Amniotic stem cell (primary cell): ENCODE data around the gene NRIP3.
"Not testable (repeated sequence)": the region's sequence is repeated elsewhere in the genome, so short reads cannot be mapped to it uniquely, and the experiment has no call there.

Experiments
- DNase-seq: peaks from one replicate; lab custom pipeline; 2025; lab: John Stamatoyannopoulos, UW

The NRIP3 gene

GRCh38 chr11:9016916-9017642, 13.3 kb upstream of the NRIP3 start:
- no peak for DNase-seq

GRCh38 chr11:9015677-9016076, 11.9 kb upstream of the NRIP3 start:
- DNase-seq, result peak; percentile 65

DNA sequence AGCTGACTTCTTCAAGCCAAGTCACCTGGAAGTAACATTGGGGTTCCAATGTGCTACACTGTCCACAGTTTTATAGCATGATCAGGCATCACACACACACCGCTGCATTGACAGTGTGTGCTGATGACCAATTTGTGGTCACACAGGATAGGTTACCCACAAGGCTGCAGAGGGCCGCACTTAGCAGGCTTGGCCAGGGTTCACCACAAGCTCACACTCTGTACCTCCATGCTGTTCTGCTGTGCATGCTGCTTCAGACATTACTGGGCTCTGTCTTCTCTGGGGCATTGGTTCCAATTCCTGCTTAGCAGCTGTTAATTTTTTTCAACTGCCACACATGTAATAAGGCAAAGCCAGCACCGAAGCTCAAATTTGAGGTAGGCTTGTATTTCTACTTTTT, 11.0 kb upstream of the NRIP3 start:
- no peak for DNase-seq

DNA sequence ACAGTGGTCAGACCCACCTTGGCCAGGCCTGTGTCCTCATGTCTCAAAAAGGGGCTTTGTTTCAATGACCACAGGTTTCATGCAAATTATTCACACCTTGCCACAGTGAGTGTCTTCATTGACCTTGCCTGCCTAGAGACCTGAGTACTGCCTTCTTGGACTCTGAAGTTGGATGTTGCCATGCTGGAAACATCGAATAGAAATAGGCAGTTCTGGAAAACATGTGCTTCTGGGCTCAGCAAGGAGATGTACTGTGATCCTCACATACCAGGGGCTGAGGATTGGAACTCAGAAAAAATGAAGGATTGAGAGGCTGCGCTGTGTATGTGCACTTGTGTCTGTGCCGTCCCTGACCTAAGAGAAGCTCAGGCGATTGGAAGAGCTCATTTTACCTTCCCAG, 9.6 kb upstream of the NRIP3 start:
- no peak for DNase-seq

- DNase-seq, result not testable (repeated sequence)
These were observed 5.7 kb upstream of the NRIP3 start for GRCh38 chr11:9009538-9009937.

DNA sequence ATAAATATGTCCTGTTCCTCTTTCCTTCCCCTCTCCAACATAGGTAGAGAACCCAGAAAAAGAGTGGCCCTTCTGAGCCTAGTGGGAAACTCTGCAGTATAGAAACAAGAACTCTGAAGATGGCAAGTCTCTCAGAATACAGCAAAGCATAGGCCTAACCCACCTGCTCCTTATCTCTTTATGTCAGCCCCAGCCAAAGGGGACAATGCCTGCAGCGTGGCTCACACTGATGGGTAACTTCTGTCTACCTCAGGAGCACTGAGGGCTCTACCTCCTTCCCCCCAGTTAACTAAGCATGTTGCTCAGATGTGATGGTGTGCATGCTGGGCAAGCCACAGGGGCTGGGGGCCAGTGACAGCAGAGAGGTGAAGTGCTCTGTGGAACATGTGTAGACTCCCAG, 4.9 kb upstream of the NRIP3 start:
- DNase-seq, result no peak

GRCh38 chr11:9008011-9008550, 4.3 kb upstream of the NRIP3 start:
- no peak for DNase-seq

- no peak for DNase-seq
These were observed 1.3 kb upstream of the NRIP3 start for GRCh38 chr11:9005087-9005486.

- DNase-seq, result no peak
These were observed 554 bp upstream of the NRIP3 start for GRCh38 chr11:9004183-9004926.

DNA sequence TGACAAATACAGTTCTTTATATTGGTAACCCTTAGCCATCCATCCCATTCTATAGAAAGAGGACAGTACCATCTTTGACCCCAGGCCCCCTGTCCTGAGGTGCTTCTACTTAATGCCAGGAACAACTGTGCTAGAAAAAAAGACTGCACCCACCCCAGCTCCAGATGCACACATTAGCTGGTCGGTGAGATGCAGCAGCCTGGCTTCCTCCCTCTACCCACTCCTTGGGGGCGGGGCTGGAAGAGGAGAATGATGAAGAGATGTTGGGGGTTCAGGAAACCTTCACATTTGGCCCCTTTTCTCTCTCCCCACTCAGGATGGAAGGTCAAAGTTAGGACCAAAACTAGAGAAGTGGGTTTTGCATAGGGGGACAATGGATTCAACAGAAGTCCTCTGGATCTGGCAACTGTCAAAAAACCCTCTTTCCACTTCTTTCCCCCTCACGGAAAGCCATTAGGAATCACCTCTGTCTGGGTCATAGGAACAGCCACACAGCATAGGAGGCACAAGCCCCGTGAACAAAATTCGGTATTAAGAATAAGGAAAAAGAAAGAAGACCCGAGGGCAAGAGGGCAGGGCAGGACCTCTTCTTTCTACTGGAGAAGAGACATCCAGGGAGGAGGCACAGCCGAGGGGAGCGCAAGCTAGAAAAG, 755 bp downstream of the NRIP3 start:
- no peak for DNase-seq

DNA sequence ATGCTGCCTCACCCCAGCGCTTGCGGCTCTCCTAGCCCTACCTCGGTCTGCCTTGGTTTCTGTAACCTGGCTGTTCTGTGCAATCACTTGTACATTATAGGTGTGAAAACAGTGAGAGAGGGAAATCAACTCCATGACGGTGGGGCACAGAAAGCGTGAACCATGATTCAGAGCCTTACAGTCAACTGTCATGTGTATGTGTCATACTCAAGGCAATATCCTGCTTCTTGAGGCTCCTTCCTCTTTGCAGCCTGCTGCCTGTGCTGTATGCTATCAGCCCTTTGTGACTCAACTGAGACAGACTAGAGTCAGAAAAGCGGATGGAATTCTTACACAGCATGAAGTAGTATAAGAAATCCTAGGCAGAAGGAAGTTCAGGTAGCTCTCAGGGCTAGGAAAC, 2.1 kb downstream of the NRIP3 start:
- peak; percentile 51 for DNase-seq

DNA sequence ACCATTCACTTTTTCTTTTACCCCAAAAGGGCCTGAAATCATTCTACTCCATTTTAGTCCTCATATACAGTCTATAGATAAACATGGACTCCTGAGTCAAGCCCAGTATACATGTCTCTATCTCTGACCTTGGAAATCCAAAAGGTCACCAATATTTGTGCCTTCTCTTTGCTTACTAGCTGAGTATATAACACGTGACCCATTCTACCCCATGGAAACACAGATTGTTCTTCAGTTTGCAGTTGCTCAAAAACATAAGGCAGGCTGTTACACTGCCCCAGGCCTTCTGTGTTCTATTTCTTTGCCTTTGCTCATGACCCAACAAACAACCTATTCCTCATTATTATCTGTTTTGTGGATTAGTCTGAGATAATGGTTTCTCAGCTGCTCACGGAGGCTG, 5.8 kb downstream of the NRIP3 start:
- no peak for DNase-seq

DNA sequence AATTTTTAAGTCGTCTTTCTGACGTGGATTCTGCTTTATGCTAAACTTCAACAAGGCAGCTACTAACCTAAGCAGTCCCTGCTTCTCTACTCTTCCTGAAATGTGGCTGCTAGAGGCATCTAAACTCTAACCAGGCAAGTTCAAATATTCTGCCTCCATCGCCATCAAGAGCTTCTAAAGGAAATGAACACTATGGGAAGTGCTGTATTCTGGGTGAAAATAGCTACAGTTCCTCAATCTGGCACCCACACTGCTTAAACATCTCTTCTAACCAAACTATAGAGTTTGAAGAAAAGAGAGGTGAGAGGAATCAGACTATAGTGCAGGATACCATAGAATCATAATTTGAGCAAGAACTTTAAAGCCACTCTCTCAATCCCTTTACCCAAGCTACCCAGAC, 6.3 kb downstream of the NRIP3 start:
- no peak for DNase-seq

- DNase-seq, result no peak
These were observed 14.3 kb downstream of the NRIP3 start for GRCh38 chr11:8989453-8989852.

- peak; percentile 29 for DNase-seq
These were observed 15.2 kb downstream of the NRIP3 start for GRCh38 chr11:8988329-8989234.

DNA sequence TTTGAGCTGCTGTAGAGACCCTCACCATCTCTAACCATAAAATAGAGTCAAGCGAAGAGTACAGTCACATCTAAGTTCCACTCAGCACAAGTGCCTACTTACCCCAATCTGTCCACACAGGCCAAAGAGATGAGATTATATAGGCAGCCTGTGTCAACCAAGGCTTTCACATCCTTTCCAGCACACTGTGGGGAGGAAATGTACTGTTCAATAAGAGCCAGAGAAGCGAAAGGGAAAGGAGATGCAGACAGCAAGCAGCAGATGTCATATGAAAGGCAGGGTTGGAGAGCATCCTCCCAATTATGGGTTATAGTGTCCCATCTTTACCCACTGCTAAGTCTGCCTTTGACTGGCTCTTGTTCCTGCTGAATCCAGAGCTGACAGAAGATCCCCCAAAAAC, 16.4 kb downstream of the NRIP3 start:
- no peak for DNase-seq

GRCh38 chr11:8986772-8987171, 17.0 kb downstream of the NRIP3 start:
- not testable (repeated sequence) for DNase-seq

DNA sequence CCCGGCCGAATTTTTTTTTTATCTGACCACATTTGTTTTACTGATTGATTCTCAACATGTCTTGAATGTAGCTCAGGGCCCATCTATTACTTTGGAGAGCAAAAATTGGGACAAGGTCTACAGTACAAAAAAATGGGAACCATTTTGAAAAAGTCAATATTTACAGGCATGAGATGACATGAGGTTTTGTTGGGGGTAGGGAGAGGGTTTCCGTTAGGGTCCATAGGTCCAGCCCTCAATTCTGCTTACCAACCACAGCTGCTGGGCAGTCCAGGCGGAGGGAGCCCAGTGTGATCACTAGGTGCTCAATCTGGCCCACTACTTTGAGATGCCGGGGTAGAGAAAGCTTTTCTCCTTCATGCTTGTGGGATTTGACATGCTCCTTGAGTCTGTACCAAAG, 18.3 kb downstream of the NRIP3 start:
- no peak for DNase-seq

DNA sequence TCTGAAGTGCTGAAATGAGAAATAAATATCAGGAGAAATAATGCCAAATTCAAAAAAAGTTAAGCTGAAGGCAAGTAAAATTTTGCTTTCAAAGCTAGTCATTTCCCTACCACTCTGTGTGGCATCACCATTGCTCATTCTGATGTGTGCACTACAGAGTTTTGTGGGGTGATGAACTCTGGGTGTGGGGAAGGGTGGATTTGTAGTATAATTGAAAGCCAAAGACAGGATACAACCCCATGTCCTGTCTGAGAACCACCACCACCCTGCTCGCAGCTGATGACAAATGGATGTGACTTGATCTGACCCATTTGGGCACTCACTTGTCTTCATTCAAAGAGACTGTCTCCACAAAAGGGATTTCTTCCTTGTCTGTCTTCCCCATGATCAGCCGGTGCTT, 20.2 kb downstream of the NRIP3 start:
- DNase-seq, result no peak

- no peak for DNase-seq
These were observed 23.3 kb downstream of the NRIP3 start for GRCh38 chr11:8980485-8980884.

GRCh38 chr11:8979365-8979764, 24.4 kb downstream of the NRIP3 start:
- DNase-seq, result not testable (repeated sequence)

GRCh38 chr11:8973121-8973520, 30.7 kb downstream of the NRIP3 start:
- DNase-seq, result no peak
